OCI-LY3 (cell line): ENCODE results near the gene TIMM10.

Source experiments
- H2AFZ ChIP-seq: fragments of 200-600, 300-600 bp; shearing (Covaris generic); 2 replicates; pipeline ENCODE4 v1.6.0; 2014; ENCODE audit warnings: antibody characterized with exemption, low read depth, low read length
- H3K27ac ChIP-seq: fragments of 200-600, 300-600 bp; sonication (generic); 2 replicates; pipeline ENCODE4 v1.5.1; 2014; ENCODE audit warnings: mild to moderate bottlenecking, low read length, moderate library complexity, mixed read lengths
- H3K27me3 ChIP-seq: fragments of 200-600, 300-600 bp; sonication (generic); 2 replicates; pipeline ENCODE4 v1.6.1; 2014; ENCODE audit warnings: low read depth, low read length, mixed read lengths
- H3K36me3 ChIP-seq: fragments of 200-600, 300-600 bp; sonication (generic); replicated peaks from 2 replicates; pipeline ENCODE3; 2014; ENCODE audit warnings: low read depth, low read length, mixed read lengths
- H3K4me1 ChIP-seq: fragments of 300-600, 200-600 bp; sonication (generic); 2 replicates; pipeline ENCODE4 v1.6.1; 2014; ENCODE audit warnings: low read length, mixed read lengths
- H3K4me2 ChIP-seq: fragments of 200-600, 300-600 bp; sonication (generic); 2 replicates; pipeline ENCODE4 v1.6.1; 2014; ENCODE audit warnings: low read length, mixed read lengths
- H3K4me3 ChIP-seq: fragments of 300-600, 200-600 bp; sonication (generic); 2 replicates; pipeline ENCODE4 v1.5.1; 2014; ENCODE audit warnings: antibody characterized with exemption, mild to moderate bottlenecking, low read length, moderate library complexity
- H3K79me2 ChIP-seq: fragments of 300-600, 200-600 bp; shearing (Covaris generic); 2 replicates; pipeline ENCODE4 v1.6.1; 2014; ENCODE audit warnings: mild to moderate bottlenecking, low read length, mixed read lengths
- H3K9ac ChIP-seq: fragments of 300-600, 200-600 bp; shearing (Covaris generic); 2 replicates; pipeline ENCODE4 v1.6.0; 2014; ENCODE audit warnings: mild to moderate bottlenecking, low read length, moderate library complexity
- H3K9me3 ChIP-seq: fragments of 200-600, 300-600 bp; shearing (Covaris generic); 2 replicates; pipeline ENCODE4 v1.6.1; 2014; ENCODE audit warnings: low read length, mixed read lengths; ENCODE audit not compliant: insufficient read depth
- H4K20me1 ChIP-seq: fragments of 200-600, 300-600 bp; sonication (generic); 2 replicates; pipeline ENCODE4 v1.6.1; 2016; ENCODE audit warnings: low read length, mixed read lengths; ENCODE audit not compliant: insufficient read depth
- EZH2phosphoT487 ChIP-seq: fragments of 200-600 bp; shearing (Covaris generic); IDR thresholded peaks from 2 replicates; pipeline ENCODE4 v1.6.1; 2018; ENCODE audit warnings: antibody characterized with exemption, mixed run types, low read depth
- TF ChIP-seq, protein P1 (sequence below): fragments of 200-600, 300-600 bp; sonication (generic); IDR thresholded peaks from 2 replicates; pipeline ENCODE4 v1.5.1; 2014; ENCODE audit warnings: antibody characterized with exemption, low read length, low read depth

The TIMM10 gene

DNA sequence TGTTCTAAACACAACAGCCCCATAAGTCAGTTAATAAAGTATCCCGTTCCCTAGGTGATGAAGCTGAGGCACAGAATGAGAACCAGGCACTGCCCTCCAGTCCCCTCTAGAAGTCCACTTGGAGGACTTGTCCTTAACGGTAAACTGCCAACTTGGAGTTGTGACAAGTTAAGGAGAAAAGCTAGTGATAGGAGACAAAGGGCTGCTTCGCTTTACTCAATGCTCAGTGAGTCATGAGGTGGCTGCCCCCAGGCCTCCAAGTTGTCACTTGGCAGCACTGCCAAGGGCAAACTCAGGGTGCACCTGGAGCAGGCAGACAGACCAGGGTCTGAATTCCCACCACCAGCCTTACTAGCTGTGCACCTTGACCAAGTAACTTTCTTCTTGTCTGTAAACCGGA, 28.6 kb downstream of the TIMM10 start:
- TF ChIP-seq EZH2phosphoT487 = no peak
- TF ChIP-seq, protein P1, sequence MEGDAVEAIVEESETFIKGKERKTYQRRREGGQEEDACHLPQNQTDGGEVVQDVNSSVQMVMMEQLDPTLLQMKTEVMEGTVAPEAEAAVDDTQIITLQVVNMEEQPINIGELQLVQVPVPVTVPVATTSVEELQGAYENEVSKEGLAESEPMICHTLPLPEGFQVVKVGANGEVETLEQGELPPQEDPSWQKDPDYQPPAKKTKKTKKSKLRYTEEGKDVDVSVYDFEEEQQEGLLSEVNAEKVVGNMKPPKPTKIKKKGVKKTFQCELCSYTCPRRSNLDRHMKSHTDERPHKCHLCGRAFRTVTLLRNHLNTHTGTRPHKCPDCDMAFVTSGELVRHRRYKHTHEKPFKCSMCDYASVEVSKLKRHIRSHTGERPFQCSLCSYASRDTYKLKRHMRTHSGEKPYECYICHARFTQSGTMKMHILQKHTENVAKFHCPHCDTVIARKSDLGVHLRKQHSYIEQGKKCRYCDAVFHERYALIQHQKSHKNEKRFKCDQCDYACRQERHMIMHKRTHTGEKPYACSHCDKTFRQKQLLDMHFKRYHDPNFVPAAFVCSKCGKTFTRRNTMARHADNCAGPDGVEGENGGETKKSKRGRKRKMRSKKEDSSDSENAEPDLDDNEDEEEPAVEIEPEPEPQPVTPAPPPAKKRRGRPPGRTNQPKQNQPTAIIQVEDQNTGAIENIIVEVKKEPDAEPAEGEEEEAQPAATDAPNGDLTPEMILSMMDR = no peak
- Histone ChIP-seq H3K4me2 (no peak overlapping the region), H3K27ac (no peak overlapping the region), H3K4me1 (no peaks in the 10 kb centered on the region), H2AFZ (no peak overlapping the region), H3K9ac (no peak overlapping the region), H4K20me1 (peaks cover 23% of the 10 kb centered on the region), H3K79me2 (peaks cover 54% of the 10 kb centered on the region), H3K9me3 (no peaks in the 10 kb centered on the region), H3K4me3 (no peak overlapping the region), H3K36me3 (peaks cover 62% of the 10 kb centered on the region), H3K27me3 (no peaks in the 10 kb centered on the region)

DNA sequence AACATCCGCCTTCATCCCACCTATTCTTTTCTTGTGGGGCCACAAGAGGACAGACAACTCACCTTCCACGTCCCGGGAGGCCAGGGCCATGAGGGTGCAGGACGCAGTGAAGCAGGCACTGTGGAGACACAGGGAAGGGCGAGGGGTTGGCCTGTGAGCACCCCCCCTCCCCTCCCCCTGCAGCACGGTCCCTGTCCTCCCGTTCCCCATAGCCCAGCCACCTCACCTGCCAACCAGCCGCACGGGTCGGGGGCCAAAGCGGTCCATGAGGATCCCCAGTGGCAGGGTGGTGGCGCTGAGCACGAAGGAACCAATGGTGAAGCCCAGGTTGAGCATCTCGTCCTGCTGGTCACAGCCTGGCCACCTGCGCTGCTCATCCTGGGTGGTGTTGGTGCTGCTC, 29.6 kb downstream of the TIMM10 start:
- H3K27ac ChIP-seq = no peak overlapping the region
- H3K9ac ChIP-seq = no peak overlapping the region
- no peaks in the 10 kb centered on the region for H3K27me3 ChIP-seq
- peaks cover 45% of the 10 kb centered on the region for H3K79me2 ChIP-seq
- H3K4me3 ChIP-seq = no peak overlapping the region
- H2AFZ ChIP-seq = no peak overlapping the region
- H3K4me1 ChIP-seq = no peaks in the 10 kb centered on the region
- H3K9me3 ChIP-seq = no peaks in the 10 kb centered on the region
- peaks cover 23% of the 10 kb centered on the region for H4K20me1 ChIP-seq
- H3K4me2 ChIP-seq = no peak overlapping the region
- peaks cover 65% of the 10 kb centered on the region for H3K36me3 ChIP-seq
- TF ChIP-seq EZH2phosphoT487 = no peak
- TF ChIP-seq, protein P1 = no peak

DNA sequence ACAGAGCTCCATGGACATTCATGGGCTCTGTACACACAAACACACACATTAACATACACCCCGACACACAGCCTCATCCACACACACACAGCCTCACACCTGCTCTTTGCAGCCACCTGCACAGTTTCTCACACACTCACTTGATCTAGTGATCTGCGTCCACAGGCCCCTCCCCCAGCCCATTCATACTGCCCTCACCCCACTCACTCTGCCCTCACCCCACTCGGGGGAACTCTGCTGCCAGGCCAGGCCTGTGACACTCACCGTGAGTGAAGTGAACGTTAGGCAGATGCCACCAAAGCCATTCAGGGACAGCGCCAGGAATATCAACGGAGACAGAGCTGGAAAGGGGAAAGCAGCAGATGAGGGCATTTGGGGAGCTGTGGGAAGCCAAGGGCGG, 30.0 kb downstream of the TIMM10 start:
- peaks cover 23% of the 10 kb centered on the region for H4K20me1 ChIP-seq
- H3K9me3 ChIP-seq = no peaks in the 10 kb centered on the region
- H3K4me1 ChIP-seq = no peaks in the 10 kb centered on the region
- H3K4me3 ChIP-seq = no peak overlapping the region
- H3K79me2 ChIP-seq = peaks cover 41% of the 10 kb centered on the region
- H3K4me2 ChIP-seq = no peak overlapping the region
- no peak overlapping the region for H3K27ac ChIP-seq
- no peak overlapping the region for H2AFZ ChIP-seq
- no peaks in the 10 kb centered on the region for H3K27me3 ChIP-seq
- no peak overlapping the region for H3K9ac ChIP-seq
- TF ChIP-seq, protein P1 = no peak
- no peak for TF ChIP-seq EZH2phosphoT487
- H3K36me3 ChIP-seq = peaks cover 66% of the 10 kb centered on the region

DNA sequence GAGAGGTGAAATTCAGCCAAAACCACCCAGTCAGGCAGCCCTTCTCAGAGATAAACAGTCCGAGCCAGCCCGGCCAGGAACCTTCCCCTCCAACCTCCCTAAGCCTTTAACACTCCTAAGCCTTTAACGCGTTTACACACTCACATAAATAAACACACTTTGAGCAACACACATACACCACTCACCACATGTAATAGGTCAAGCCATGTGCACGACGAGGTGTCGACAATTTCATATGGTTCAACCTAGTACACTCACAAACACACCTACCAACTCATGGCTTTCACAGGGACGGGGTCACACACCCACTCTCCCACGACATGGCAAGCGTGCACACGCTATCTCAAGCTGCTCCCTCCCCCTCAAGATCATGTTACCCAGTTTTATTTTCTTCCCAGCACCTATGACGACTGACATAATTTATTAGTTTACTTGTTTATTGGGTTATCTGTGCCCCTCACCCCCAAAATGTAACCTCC, 30.5 kb downstream of the TIMM10 start:
- Histone ChIP-seq H3K27ac (no peak overlapping the region), H3K9ac (no peak overlapping the region), H3K4me2 (no peak overlapping the region)

More for the DNA sequence above, 30.5 kb downstream of the TIMM10 start:
- no peak overlapping the region for H2AFZ ChIP-seq
- no peaks in the 10 kb centered on the region for H3K9me3 ChIP-seq
- TF ChIP-seq EZH2phosphoT487 = no peak
- TF ChIP-seq, protein P1 = no peak
- peaks cover 36% of the 10 kb centered on the region for H3K79me2 ChIP-seq
- H3K27me3 ChIP-seq = no peaks in the 10 kb centered on the region
- peaks cover 65% of the 10 kb centered on the region for H3K36me3 ChIP-seq
- H4K20me1 ChIP-seq = peaks cover 22% of the 10 kb centered on the region
- no peak overlapping the region for H3K4me3 ChIP-seq
- no peaks in the 10 kb centered on the region for H3K4me1 ChIP-seq
